IPS-15b (cell line): Measurements from ENCODE around the gene KIR3DL1.

Source experiments
- H3K27me3 ChIP-seq: one replicate; pipeline ENCODE4 v1.6.1; 2013; ENCODE audit warnings: low read length; ENCODE audit not compliant: control insufficient read depth, insufficient read depth
- H3K36me3 ChIP-seq: one replicate; pipeline ENCODE4 v1.6.1; 2013; ENCODE audit warnings: low read length; ENCODE audit not compliant: control insufficient read depth, insufficient read depth
- H3K4me1 ChIP-seq: one replicate; pipeline ENCODE4 v1.6.1; 2013; ENCODE audit warnings: mild to moderate bottlenecking, low read length; ENCODE audit not compliant: control insufficient read depth, insufficient read depth
- H3K4me3 ChIP-seq: one replicate; pipeline ENCODE4 v1.5.1; 2013; ENCODE audit warnings: low read depth, low read length
- H3K9ac ChIP-seq: one replicate; pipeline ENCODE4 v1.6.1; 2013; ENCODE audit warnings: low read depth, mild to moderate bottlenecking, low read length
- H3K9me3 ChIP-seq: one replicate; pipeline ENCODE4 v1.6.1; 2013; ENCODE audit warnings: mild to moderate bottlenecking, low read length; ENCODE audit not compliant: control insufficient read depth, insufficient read depth

KIR3DL1 gene

GRCh38 chr19:54871696-54872095 is 55.4 kb downstream of the KIR3DL1 start:
- Histone ChIP-seq H3K4me3 (no peak overlapping the region), H3K36me3 (no peaks in the 10 kb centered on the region), H3K27me3 (no peaks in the 10 kb centered on the region), H3K9ac (no peak overlapping the region), H3K4me1 (no peaks in the 10 kb centered on the region), H3K9me3 (no peaks in the 10 kb centered on the region)

GRCh38 chr19:54873990-54874389 is 57.7 kb downstream of the KIR3DL1 start, which contains the start of gene FCAR:
Gene FCAR (plus strand): TSS chr19:54874235. CDS start chr19:54874290, 55 bp downstream.
- no peaks in the 10 kb centered on the region for H3K27me3 ChIP-seq

GRCh38 chr19:54875506-54875905 is 59.2 kb downstream of the KIR3DL1 start:
- no peak overlapping the region for H3K4me3 ChIP-seq
- H3K36me3 ChIP-seq = no peaks in the 10 kb centered on the region
- H3K27me3 ChIP-seq = no peaks in the 10 kb centered on the region
- H3K9ac ChIP-seq = no peak overlapping the region
- no peaks in the 10 kb centered on the region for H3K4me1 ChIP-seq
- H3K9me3 ChIP-seq = no peaks in the 10 kb centered on the region

More at GRCh38 chr19:54873990-54874389, 57.7 kb downstream of the KIR3DL1 start, which contains the start of gene FCAR:
- Histone ChIP-seq H3K4me3 (no peak within 1 kb of the TSS), H3K4me1 (no peaks in the 10 kb centered on the region), H3K9me3 (no peaks in the 10 kb centered on the region), H3K36me3 (no peaks in the 10 kb centered on the region), H3K9ac (no peak within 1 kb of the TSS)

GRCh38 chr19:54877471-54877870 is 61.2 kb downstream of the KIR3DL1 start:
- Histone ChIP-seq H3K4me3 (no peak overlapping the region), H3K27me3 (peaks cover 3% of the 10 kb centered on the region)

More at GRCh38 chr19:54877471-54877870, 61.2 kb downstream of the KIR3DL1 start:
- H3K36me3 ChIP-seq = no peaks in the 10 kb centered on the region
- no peak overlapping the region for H3K9ac ChIP-seq
- peaks cover 4% of the 10 kb centered on the region for H3K4me1 ChIP-seq
- no peaks in the 10 kb centered on the region for H3K9me3 ChIP-seq
